ENCODE data around the gene PYGB. TPM values are rescaled to one million over a fixed set of nuclear protein-coding genes. Genes with fewer than 3 reads are reported as not detected.

The PYGB gene
- total RNA-seq, 2 donors from 2014 or later, result 43.7 to 48.3 TPM

- ATAC-seq (replicated peaks in 1 of 2) (no peak), DNase-seq (peak in 1 of 2 donors; percentile 0)
- Mint-ChIP-seq H3K27ac (peak overlapping the region; percentile 33), H3K4me3 (no peak overlapping the region), H3K36me3 (ENCODE audit: insufficient read depth in 2 of 2) (peaks cover 5 to 7% of the 10 kb centered on the region in 2 donors), H3K27me3 (ENCODE audit: low read depth) (no peaks in the 10 kb centered on the region), H3K4me1 (ENCODE audit: low read depth) (no peaks in the 10 kb centered on the region), H3K9me3 (no peaks in the 10 kb centered on the region)
These were observed 36.3 kb downstream of the PYGB start for GRCh38 chr20:25284131-25284601.

GRCh38 chr20:25285091-25285647, 37.3 kb downstream of the PYGB start:
- ATAC-seq (replicated peaks in 1 of 2) (no peak), DNase-seq (peak in 1 of 2 donors; percentile 0)
- Mint-ChIP-seq H3K4me3 (no peak overlapping the region), H3K36me3 (ENCODE audit: insufficient read depth in 2 of 2) (peaks cover 5 to 7% of the 10 kb centered on the region in 2 donors), H3K27me3 (ENCODE audit: low read depth) (no peaks in the 10 kb centered on the region), H3K9me3 (no peaks in the 10 kb centered on the region), H3K4me1 (ENCODE audit: low read depth) (no peaks in the 10 kb centered on the region), H3K27ac (no peak overlapping the region)

GRCh38 chr20:25285856-25286798, 38.2 kb downstream of the PYGB start:
- no peaks in the 10 kb centered on the region for H3K27me3 Mint-ChIP-seq (ENCODE audit: low read depth)
- H3K27ac Mint-ChIP-seq, result no peak overlapping the region
- DNase-seq (peak in 1 of 2 donors; percentile 0), ATAC-seq (replicated peaks in 1 of 2) (no peak)
- H3K4me3 Mint-ChIP-seq, result no peak overlapping the region
- H3K36me3 Mint-ChIP-seq (ENCODE audit: insufficient read depth in 2 of 2), result peaks cover 4 to 5% of the 10 kb centered on the region in 2 donors
- H3K9me3 Mint-ChIP-seq, result no peaks in the 10 kb centered on the region
- H3K4me1 Mint-ChIP-seq (ENCODE audit: low read depth), result no peaks in the 10 kb centered on the region

GRCh38 chr20:25286917-25287316, 39.0 kb downstream of the PYGB start:
- Mint-ChIP-seq H3K4me1 (ENCODE audit: low read depth) (no peaks in the 10 kb centered on the region), H3K36me3 (ENCODE audit: insufficient read depth in 2 of 2) (peaks cover 4 to 5% of the 10 kb centered on the region in 2 donors), H3K27ac (no peak overlapping the region), H3K27me3 (ENCODE audit: low read depth) (no peaks in the 10 kb centered on the region), H3K4me3 (no peak overlapping the region), H3K9me3 (no peaks in the 10 kb centered on the region)
- ATAC-seq (replicated peaks in 1 of 2) (no peak), DNase-seq (no peak)

- DNase-seq, result no peak
- Mint-ChIP-seq H3K4me1 (ENCODE audit: low read depth) (no peaks in the 10 kb centered on the region), H3K9me3 (no peaks in the 10 kb centered on the region), H3K27me3 (ENCODE audit: low read depth) (no peaks in the 10 kb centered on the region), H3K27ac (no peak overlapping the region), H3K36me3 (ENCODE audit: insufficient read depth in 2 of 2) (peaks cover 4 to 5% of the 10 kb centered on the region in 2 donors), H3K4me3 (no peak overlapping the region)
- ATAC-seq (replicated peaks in 1 of 2), result no peak
These were observed 39.9 kb downstream of the PYGB start for GRCh38 chr20:25287631-25288290.

GRCh38 chr20:25288291-25289181, 40.7 kb downstream of the PYGB start:
- ATAC-seq (replicated peaks in 1 of 2) (peak; percentile 36 to 63), DNase-seq (no peak)
- H3K9me3 Mint-ChIP-seq, result no peaks in the 10 kb centered on the region
- no peaks in the 10 kb centered on the region for H3K4me1 Mint-ChIP-seq (ENCODE audit: low read depth)
- H3K36me3 Mint-ChIP-seq (ENCODE audit: insufficient read depth in 2 of 2), result peaks cover 4 to 5% of the 10 kb centered on the region in 2 donors
- H3K27ac Mint-ChIP-seq, result peak overlapping the region; percentile 46
- no peak overlapping the region for H3K4me3 Mint-ChIP-seq
- no peaks in the 10 kb centered on the region for H3K27me3 Mint-ChIP-seq (ENCODE audit: low read depth)

- no peaks in the 10 kb centered on the region for H3K9me3 Mint-ChIP-seq
These were observed 42.2 kb downstream of the PYGB start for GRCh38 chr20:25289886-25290597.

GRCh38 chr20:25290646-25291431, 43.0 kb downstream of the PYGB start:
- Mint-ChIP-seq H3K9me3 (no peaks in the 10 kb centered on the region), H3K27ac (no peak overlapping the region), H3K4me1 (ENCODE audit: low read depth) (no peaks in the 10 kb centered on the region), H3K36me3 (ENCODE audit: insufficient read depth in 2 of 2) (peaks cover under 1 to 5% of the 10 kb centered on the region in 2 donors), H3K27me3 (ENCODE audit: low read depth) (no peaks in the 10 kb centered on the region), H3K4me3 (no peak overlapping the region)
- ATAC-seq (replicated peaks in 1 of 2) (no peak), DNase-seq (no peak)

More at GRCh38 chr20:25289886-25290597, 42.2 kb downstream of the PYGB start:
- H3K27me3 Mint-ChIP-seq (ENCODE audit: low read depth), result no peaks in the 10 kb centered on the region
- H3K4me3 Mint-ChIP-seq, result no peak overlapping the region
- no peaks in the 10 kb centered on the region for H3K4me1 Mint-ChIP-seq (ENCODE audit: low read depth)
- DNase-seq (no peak), ATAC-seq (replicated peaks in 1 of 2) (no peak)
- no peak overlapping the region for H3K27ac Mint-ChIP-seq
- peaks cover 4 to 5% of the 10 kb centered on the region in 2 donors for H3K36me3 Mint-ChIP-seq (ENCODE audit: insufficient read depth in 2 of 2)

GRCh38 chr20:25291432-25292133, 43.7 kb downstream of the PYGB start:
- no peaks in the 10 kb centered on the region for H3K27me3 Mint-ChIP-seq (ENCODE audit: low read depth)
- H3K4me1 Mint-ChIP-seq (ENCODE audit: low read depth), result no peaks in the 10 kb centered on the region
- H3K9me3 Mint-ChIP-seq, result no peaks in the 10 kb centered on the region
- H3K36me3 Mint-ChIP-seq (ENCODE audit: insufficient read depth in 2 of 2), result peaks cover 0 to 5% of the 10 kb centered on the region in 2 donors
- no peak for DNase-seq
- no peak overlapping the region for H3K4me3 Mint-ChIP-seq
- ATAC-seq (replicated peaks in 1 of 2), result no peak
- no peak overlapping the region for H3K27ac Mint-ChIP-seq

GRCh38 chr20:25292176-25292891, 44.4 kb downstream of the PYGB start:
- H3K9me3 Mint-ChIP-seq, result no peaks in the 10 kb centered on the region
- peaks cover 0 to 1% of the 10 kb centered on the region in 2 donors for H3K36me3 Mint-ChIP-seq (ENCODE audit: insufficient read depth in 2 of 2)
- ATAC-seq (replicated peaks in 1 of 2) (no peak), DNase-seq (no peak)
- H3K27me3 Mint-ChIP-seq (ENCODE audit: low read depth), result no peaks in the 10 kb centered on the region
- no peaks in the 10 kb centered on the region for H3K4me1 Mint-ChIP-seq (ENCODE audit: low read depth)
- H3K27ac Mint-ChIP-seq, result no peak overlapping the region
- no peak overlapping the region for H3K4me3 Mint-ChIP-seq
